AG09309 (cell line): Measurements from ENCODE around the gene BICRAL.
"Not testable (repeated sequence)": the region's sequence is repeated elsewhere in the genome, so short reads cannot be mapped to it uniquely, and the experiment has no call there.

Experiments used
- DNase-seq: peaks from one replicate; pipeline ENCODE4 v3.0.0-alpha.2; 2010; ENCODE audit warnings: low read depth
- H3K4me3 ChIP-seq: 2 replicates; pipeline ENCODE4 v1.5.1; 2011; ENCODE audit warnings: mild to moderate bottlenecking, low read depth, low read length, moderate library complexity; ENCODE audit not compliant: control insufficient read depth
- CTCF ChIP-seq: IDR thresholded peaks from 2 replicates; pipeline ENCODE4 v1.5.1; 2011; ENCODE audit warnings: mild to moderate bottlenecking, low read depth, low read length, inconsistent platforms; ENCODE audit not compliant: insufficient read depth, control insufficient read depth; ENCODE audit errors: missing control alignments

The BICRAL gene

GRCh38 chr6:42808492-42809483, 26.9 kb downstream of the BICRAL start:
- no peak for DNase-seq
- TF ChIP-seq CTCF, result no peak
- no peak overlapping the region for H3K4me3 ChIP-seq

- DNase-seq, result no peak
- no peak overlapping the region for H3K4me3 ChIP-seq
- no peak for TF ChIP-seq CTCF
These were observed 31.3 kb downstream of the BICRAL start for GRCh38 chr6:42813074-42813645.

- TF ChIP-seq CTCF, result no peak
- H3K4me3 ChIP-seq, result no peak overlapping the region
- DNase-seq, result no peak
These were observed 32.1 kb downstream of the BICRAL start for GRCh38 chr6:42813906-42814444.

- H3K4me3 ChIP-seq, DNase-seq: not testable (repeated sequence)
These were observed 33.9 kb downstream of the BICRAL start for GRCh38 chr6:42815726-42816125.

- no peak overlapping the region for H3K4me3 ChIP-seq
- no peak for DNase-seq
- no peak for TF ChIP-seq CTCF
These were observed 36.1 kb downstream of the BICRAL start for GRCh38 chr6:42817907-42818306.

- no peak for DNase-seq
- H3K4me3 ChIP-seq, result no peak overlapping the region
- TF ChIP-seq CTCF, result no peak
These were observed 36.6 kb downstream of the BICRAL start for GRCh38 chr6:42818416-42818815.

- H3K4me3 ChIP-seq, result no peak overlapping the region
- DNase-seq, result no peak
- TF ChIP-seq CTCF, result no peak
These were observed 37.0 kb downstream of the BICRAL start for GRCh38 chr6:42818878-42819277.
